ENCODE measurements around the gene MRPL42.

DNA sequence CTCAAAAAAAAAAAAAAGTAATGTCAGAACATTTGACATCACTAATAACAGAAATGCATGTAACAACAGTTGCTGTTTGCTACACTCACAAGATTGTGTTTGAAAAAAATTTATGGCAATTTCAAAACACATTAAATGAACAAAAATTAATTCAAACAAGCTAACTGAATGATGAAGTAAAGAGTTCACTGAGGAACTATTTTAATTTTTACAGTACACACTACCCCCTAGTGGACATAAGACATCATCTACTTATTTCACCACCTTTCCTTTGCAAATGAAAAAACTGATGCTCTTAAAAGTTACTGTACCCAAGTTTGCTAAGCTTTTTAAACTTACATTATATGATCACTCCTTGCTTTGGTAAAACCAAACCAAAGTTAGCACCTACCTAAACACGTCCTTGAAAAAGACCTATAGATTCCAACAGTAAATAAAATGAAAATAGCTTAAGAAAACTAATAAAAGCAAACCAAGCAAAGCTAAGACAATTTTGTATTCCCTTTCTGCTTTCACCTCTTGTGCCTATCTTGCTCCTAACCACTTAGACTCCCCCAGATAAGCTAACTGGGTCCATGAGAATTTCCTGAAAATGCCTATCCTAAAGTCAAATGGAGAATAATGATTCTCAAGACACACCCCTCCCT lies 47.8 kb upstream of the MRPL42 start:
- TF ChIP-seq EZH2 (IDR thresholded peaks at IDR 0.05; ENCODE audit: borderline replicate concordance, insufficient read depth, low read depth, low read length, poor library complexity, severe bottlenecking), result no peak
- TF ChIP-seq, protein P1, sequence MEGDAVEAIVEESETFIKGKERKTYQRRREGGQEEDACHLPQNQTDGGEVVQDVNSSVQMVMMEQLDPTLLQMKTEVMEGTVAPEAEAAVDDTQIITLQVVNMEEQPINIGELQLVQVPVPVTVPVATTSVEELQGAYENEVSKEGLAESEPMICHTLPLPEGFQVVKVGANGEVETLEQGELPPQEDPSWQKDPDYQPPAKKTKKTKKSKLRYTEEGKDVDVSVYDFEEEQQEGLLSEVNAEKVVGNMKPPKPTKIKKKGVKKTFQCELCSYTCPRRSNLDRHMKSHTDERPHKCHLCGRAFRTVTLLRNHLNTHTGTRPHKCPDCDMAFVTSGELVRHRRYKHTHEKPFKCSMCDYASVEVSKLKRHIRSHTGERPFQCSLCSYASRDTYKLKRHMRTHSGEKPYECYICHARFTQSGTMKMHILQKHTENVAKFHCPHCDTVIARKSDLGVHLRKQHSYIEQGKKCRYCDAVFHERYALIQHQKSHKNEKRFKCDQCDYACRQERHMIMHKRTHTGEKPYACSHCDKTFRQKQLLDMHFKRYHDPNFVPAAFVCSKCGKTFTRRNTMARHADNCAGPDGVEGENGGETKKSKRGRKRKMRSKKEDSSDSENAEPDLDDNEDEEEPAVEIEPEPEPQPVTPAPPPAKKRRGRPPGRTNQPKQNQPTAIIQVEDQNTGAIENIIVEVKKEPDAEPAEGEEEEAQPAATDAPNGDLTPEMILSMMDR (IDR thresholded peaks at IDR 0.05), result peak; percentile 78
